GM18526 (cell line): ENCODE data around the gene PPP1CC.

ENCODE experiments used
- POLR2A ChIP-seq: IDR thresholded peaks from 3 replicates; pipeline ENCODE4 v1.6.1; 2011; ENCODE audit not compliant: insufficient read length; ENCODE audit errors: extremely low read depth

PPP1CC gene

GRCh38 chr12:110708917-110709316, 33.8 kb downstream of the PPP1CC start:
- TF ChIP-seq POLR2A: no peak

- no peak for TF ChIP-seq POLR2A
Observed at GRCh38 chr12:110705309-110705708, 37.4 kb downstream of the PPP1CC start.

- TF ChIP-seq POLR2A: no peak
Observed at GRCh38 chr12:110704750-110705149, 37.9 kb downstream of the PPP1CC start.

- no peak for TF ChIP-seq POLR2A
Observed at GRCh38 chr12:110704231-110704630, 38.5 kb downstream of the PPP1CC start.

GRCh38 chr12:110702081-110702480, 40.6 kb downstream of the PPP1CC start:
- TF ChIP-seq POLR2A: no peak

- no peak for TF ChIP-seq POLR2A
Observed at GRCh38 chr12:110699591-110700445, 42.9 kb downstream of the PPP1CC start.

- TF ChIP-seq POLR2A: no peak
Observed at GRCh38 chr12:110698171-110698902, 44.4 kb downstream of the PPP1CC start.

- TF ChIP-seq POLR2A: no peak
Observed at GRCh38 chr12:110697236-110697635, 45.5 kb downstream of the PPP1CC start.

GRCh38 chr12:110696283-110696682, 46.4 kb downstream of the PPP1CC start:
- no peak for TF ChIP-seq POLR2A

- TF ChIP-seq POLR2A: no peak
Observed at GRCh38 chr12:110694330-110694901, 48.3 kb downstream of the PPP1CC start.

GRCh38 chr12:110693731-110694130, 49.0 kb downstream of the PPP1CC start:
- no peak for TF ChIP-seq POLR2A

GRCh38 chr12:110690127-110690430, 52.6 kb downstream of the PPP1CC start:
- no peak for TF ChIP-seq POLR2A

GRCh38 chr12:110689281-110690126, 53.2 kb downstream of the PPP1CC start:
- TF ChIP-seq POLR2A: peak; percentile 55

GRCh38 chr12:110688446-110689280, 54.0 kb downstream of the PPP1CC start, which contains the start of gene HVCN1:
Gene HVCN1 (minus strand): TSS chr12:110689115. CDS start chr12:110683245, 5,870 bp downstream.
- TF ChIP-seq POLR2A: peak; percentile 56
